LNCAP (cell line): ENCODE data around the gene KCNE3.

Experiments used
- CTCF ChIP-seq: fragments of 450-650 bp; IDR thresholded peaks from 2 replicates; pipeline ENCODE4 v1.5.1; 2017; ENCODE audit warnings: mild to moderate bottlenecking

The KCNE3 gene

GRCh38 chr11:74492974-74493790 lies 25.8 kb upstream of the KCNE3 start, which contains the start of gene LIPT2:
Gene LIPT2, minus strand, starts transcription at chr11:74493724. Its CDS starts 21 bp downstream, at chr11:74493703.
- no peak for TF ChIP-seq CTCF

- no peak for TF ChIP-seq CTCF
Measured at GRCh38 chr11:74492084-74492483, 24.7 kb upstream of the KCNE3 start.

GRCh38 chr11:74490941-74491340 lies 23.6 kb upstream of the KCNE3 start:
- no peak for TF ChIP-seq CTCF

DNA sequence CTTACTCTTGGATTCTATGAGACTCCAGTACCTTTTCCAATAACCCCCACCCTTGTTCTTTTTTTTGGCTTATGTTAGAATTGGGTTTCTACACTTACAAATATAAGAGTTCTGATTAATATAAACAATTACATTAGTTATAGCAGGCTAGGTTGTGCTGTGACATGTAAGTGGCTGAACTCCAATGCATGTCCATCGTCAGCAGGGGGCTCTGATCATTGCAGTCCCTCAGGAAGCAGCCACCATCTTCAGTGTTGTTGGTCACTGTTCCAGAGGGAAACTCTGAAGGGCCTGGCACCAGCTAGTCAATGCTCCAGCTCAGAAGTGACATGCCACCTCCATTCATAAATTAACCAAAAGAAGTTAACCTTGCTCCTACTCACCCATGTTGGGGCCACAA lies 20.5 kb upstream of the KCNE3 start:
- TF ChIP-seq CTCF = no peak

- no peak for TF ChIP-seq CTCF
Measured at GRCh38 chr11:74485868-74486267, 18.5 kb upstream of the KCNE3 start.

GRCh38 chr11:74480688-74481417 lies 13.5 kb upstream of the KCNE3 start:
- TF ChIP-seq CTCF = no peak

- no peak for TF ChIP-seq CTCF
Measured at GRCh38 chr11:74479732-74480123, 12.4 kb upstream of the KCNE3 start.
